Mesothelial cell of epicardium (in vitro differentiated cells): ENCODE measurements around the gene RHOC. TPM values are rescaled to one million over a fixed set of nuclear protein-coding genes. Genes with fewer than 3 reads are reported as not detected.
"Not testable (repeated sequence)": the region's sequence is repeated elsewhere in the genome, so short reads cannot be mapped to it uniquely, and the experiment has no call there.

ENCODE experiments used
- DNase-seq, 2 experiments: peaks; one replicate each; pipeline ENCODE4 v3.0.0; 2021; ENCODE audit warnings: low spot score in 2 of 2; ENCODE audit not compliant: unreplicated experiment in 2 of 2
- H3K27ac Mint-ChIP-seq: 2 replicates; pipeline ENCODE4 v1.8.0; 2021; ENCODE audit warnings: mixed read lengths
- H3K27me3 Mint-ChIP-seq: 2 replicates; pipeline ENCODE4 v1.8.0; 2021; ENCODE audit warnings: low read depth, mixed read lengths
- H3K36me3 Mint-ChIP-seq: 2 replicates; pipeline ENCODE4 v1.8.0; 2021; ENCODE audit warnings: mixed read lengths
- H3K4me1 Mint-ChIP-seq: 2 replicates; pipeline ENCODE4 v1.8.0; 2021; ENCODE audit warnings: mixed read lengths
- H3K4me3 Mint-ChIP-seq: 2 replicates; pipeline ENCODE4 v1.8.0; 2021; ENCODE audit warnings: mild to moderate bottlenecking, moderate library complexity, mixed read lengths
- H3K9me3 Mint-ChIP-seq: 2 replicates; pipeline ENCODE4 v1.8.0; 2021; ENCODE audit warnings: mixed read lengths
- total RNA-seq: library from RNA; stranded (reverse); gene quantifications from 3 replicates; pipeline ENCODE4 v1.2.1, GENCODE V29; 2021
- TF ChIP-seq, protein P1 (sequence below): fragments of 200-600 bp; sonication (generic); IDR thresholded peaks from one replicate; pipeline ENCODE4 v1.5.0; 2021; ENCODE audit warnings: antibody characterized with exemption; ENCODE audit not compliant: unreplicated experiment

RHOC gene
- total RNA-seq, 1 donor from 2014 or later, result 163 TPM

GRCh38 chr1:112723511-112723839 lies 16.5 kb upstream of the RHOC start:
- no peaks in the 10 kb centered on the region for H3K36me3 Mint-ChIP-seq
- TF ChIP-seq, protein P1, sequence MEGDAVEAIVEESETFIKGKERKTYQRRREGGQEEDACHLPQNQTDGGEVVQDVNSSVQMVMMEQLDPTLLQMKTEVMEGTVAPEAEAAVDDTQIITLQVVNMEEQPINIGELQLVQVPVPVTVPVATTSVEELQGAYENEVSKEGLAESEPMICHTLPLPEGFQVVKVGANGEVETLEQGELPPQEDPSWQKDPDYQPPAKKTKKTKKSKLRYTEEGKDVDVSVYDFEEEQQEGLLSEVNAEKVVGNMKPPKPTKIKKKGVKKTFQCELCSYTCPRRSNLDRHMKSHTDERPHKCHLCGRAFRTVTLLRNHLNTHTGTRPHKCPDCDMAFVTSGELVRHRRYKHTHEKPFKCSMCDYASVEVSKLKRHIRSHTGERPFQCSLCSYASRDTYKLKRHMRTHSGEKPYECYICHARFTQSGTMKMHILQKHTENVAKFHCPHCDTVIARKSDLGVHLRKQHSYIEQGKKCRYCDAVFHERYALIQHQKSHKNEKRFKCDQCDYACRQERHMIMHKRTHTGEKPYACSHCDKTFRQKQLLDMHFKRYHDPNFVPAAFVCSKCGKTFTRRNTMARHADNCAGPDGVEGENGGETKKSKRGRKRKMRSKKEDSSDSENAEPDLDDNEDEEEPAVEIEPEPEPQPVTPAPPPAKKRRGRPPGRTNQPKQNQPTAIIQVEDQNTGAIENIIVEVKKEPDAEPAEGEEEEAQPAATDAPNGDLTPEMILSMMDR, result no peak
- H3K9me3 Mint-ChIP-seq, result no peaks in the 10 kb centered on the region
- H3K4me3 Mint-ChIP-seq, result peak overlapping the region; percentile 3
- H3K27me3 Mint-ChIP-seq, result peaks cover 13% of the 10 kb centered on the region
- peaks cover 22% of the 10 kb centered on the region for H3K4me1 Mint-ChIP-seq
- H3K27ac Mint-ChIP-seq, result peak overlapping the region; percentile 3
- no peak for DNase-seq

DNA sequence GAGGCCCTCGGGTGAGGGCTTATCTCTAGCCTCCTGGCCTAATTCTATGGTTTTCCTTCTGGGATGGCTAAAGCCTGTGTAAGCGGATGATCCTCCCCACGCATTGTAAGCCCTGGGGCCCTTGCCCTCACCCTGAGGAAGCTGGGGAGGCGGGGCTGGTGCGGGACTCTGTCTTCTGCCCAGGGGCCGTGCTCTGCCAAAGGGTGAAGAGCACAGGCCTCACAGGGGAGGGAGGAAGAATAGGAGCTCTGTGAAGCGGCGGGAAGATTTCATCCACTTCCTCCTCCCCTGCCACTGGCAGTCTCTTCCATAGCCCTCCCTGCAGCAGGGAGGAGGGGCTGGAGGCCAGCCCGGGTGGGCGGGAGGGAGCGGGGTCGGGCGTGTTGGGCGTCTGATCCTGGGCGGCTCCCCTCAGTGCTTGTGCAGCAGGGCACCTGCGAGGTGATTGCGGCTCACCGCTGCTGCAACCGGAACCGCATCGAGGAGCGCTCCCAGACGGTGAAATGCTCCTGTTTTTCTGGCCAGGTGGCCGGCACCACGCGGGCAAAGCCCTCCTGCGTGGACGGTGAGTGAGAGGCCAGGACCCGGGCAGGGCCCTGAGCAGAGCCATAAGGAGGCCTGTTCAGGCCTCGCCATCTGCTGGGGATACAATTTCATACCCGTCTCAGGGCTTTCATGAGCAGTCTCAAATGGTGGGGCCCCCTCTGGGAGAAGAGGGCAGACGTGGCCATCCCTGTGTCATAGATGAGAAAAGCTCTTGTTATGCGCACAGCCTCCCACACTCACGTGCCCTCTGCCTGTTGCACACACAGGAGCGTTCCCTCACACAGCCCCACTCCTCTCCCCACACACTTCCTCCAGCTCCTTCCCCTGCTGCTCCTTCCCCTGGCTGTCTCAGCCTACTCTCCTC lies 15.9 kb upstream of the RHOC start:
- Mint-ChIP-seq H3K36me3 (no peaks in the 10 kb centered on the region), H3K4me1 (peaks cover 22% of the 10 kb centered on the region), H3K9me3 (no peaks in the 10 kb centered on the region), H3K27me3 (peaks cover 13% of the 10 kb centered on the region), H3K4me3 (peak overlapping the region; percentile 67), H3K27ac (peak overlapping the region; percentile 97)
- no peak for DNase-seq
- TF ChIP-seq, protein P1, result no peak

DNA sequence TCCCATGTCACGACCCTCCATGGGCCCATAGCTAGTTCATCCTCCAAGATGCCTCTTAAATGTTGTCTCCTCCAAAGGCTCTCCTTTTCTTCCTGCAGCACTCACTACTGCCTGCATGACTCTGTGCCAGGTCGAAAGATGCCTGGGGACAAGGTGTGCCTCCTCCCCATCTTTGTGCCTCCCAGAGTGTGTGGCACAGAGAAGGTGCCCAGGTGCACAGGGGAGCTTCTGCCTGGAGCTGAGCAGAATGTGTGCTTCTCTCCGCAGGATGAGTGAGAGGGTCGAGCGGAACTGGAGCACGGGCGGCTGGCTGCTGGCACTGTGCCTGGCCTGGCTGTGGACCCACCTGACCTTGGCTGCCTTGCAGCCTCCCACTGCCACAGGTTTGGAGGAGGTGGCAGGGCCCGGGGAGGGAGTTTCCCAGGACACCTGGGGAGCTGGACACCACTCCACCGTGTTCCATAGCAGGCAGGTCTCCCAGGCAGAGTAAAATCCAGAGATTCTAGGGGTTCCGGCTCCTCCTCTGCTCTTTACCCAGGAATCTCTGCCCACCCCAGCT lies 15.1 kb upstream of the RHOC start:
- TF ChIP-seq, protein P1, result no peak
- peak overlapping the region; percentile 97 for H3K27ac Mint-ChIP-seq
- peak overlapping the region; percentile 67 for H3K4me3 Mint-ChIP-seq
- DNase-seq, result no peak
- no peaks in the 10 kb centered on the region for H3K9me3 Mint-ChIP-seq
- no peaks in the 10 kb centered on the region for H3K36me3 Mint-ChIP-seq
- peaks cover 22% of the 10 kb centered on the region for H3K4me1 Mint-ChIP-seq
- H3K27me3 Mint-ChIP-seq, result peaks cover 13% of the 10 kb centered on the region

- H3K27ac Mint-ChIP-seq, H3K36me3 Mint-ChIP-seq, H3K9me3 Mint-ChIP-seq, H3K4me3 Mint-ChIP-seq, DNase-seq: not testable (repeated sequence)
- H3K27me3 Mint-ChIP-seq, result peaks cover 13% of the 10 kb centered on the region
- peaks cover 24% of the 10 kb centered on the region for H3K4me1 Mint-ChIP-seq
Observed at GRCh38 chr1:112721294-112721693, 14.4 kb upstream of the RHOC start.

DNA sequence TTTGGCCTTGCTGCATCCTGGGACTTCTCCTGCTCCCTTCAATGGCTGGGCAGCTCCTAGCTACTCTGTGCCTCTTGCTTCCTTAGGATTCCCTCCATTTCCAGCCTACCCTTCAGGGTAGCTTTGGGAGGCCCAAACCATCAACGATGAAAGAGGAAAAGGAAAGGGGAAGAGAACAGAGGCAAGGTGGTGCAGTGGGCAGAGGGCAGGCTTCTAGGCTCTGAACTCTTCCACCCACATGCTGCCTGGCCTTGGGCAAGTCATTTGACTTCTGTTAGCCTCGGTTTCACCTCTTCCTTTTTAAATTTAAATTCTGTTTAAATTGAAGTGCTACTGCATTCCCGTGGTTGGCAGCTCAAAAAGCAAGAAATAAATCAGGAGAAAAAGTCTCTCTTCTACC lies 13.9 kb upstream of the RHOC start:
- Mint-ChIP-seq H3K27me3 (peaks cover 13% of the 10 kb centered on the region), H3K36me3 (no peaks in the 10 kb centered on the region), H3K9me3 (no peaks in the 10 kb centered on the region), H3K4me3 (no peak overlapping the region), H3K27ac (no peak overlapping the region), H3K4me1 (peaks cover 28% of the 10 kb centered on the region)
- TF ChIP-seq, protein P1, result no peak
- no peak for DNase-seq

DNA sequence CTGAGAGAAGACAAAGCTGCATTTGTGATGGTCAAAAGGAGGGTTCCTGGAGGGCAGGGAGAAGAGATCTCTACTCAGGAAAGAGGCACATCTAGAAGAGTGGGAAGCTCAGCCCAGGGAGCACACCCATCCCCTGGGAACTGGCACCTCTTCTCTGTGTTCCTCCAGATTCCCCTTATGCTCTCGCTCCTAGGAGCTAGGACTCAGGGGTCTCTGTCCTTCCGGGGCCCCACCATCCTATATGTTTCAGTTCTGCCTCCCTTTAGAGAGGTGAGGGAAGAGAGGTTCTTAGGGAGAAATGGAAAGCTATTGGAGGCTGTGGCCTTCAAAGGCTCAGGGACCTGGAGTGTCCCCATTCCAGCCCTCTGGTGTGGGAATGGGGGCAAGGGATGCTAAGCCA lies 12.8 kb upstream of the RHOC start:
- TF ChIP-seq, protein P1, result no peak
- Mint-ChIP-seq H3K27ac (no peak overlapping the region), H3K9me3 (no peaks in the 10 kb centered on the region), H3K36me3 (no peaks in the 10 kb centered on the region), H3K4me3 (no peak overlapping the region), H3K27me3 (peaks cover 13% of the 10 kb centered on the region), H3K4me1 (peaks cover 30% of the 10 kb centered on the region)
- DNase-seq, result no peak
